ENCODE measurements around the gene STIP1.
A peak's percentile ranks its signal among the peaks of the same experiment; 100 is the strongest.

STIP1 gene

DNA sequence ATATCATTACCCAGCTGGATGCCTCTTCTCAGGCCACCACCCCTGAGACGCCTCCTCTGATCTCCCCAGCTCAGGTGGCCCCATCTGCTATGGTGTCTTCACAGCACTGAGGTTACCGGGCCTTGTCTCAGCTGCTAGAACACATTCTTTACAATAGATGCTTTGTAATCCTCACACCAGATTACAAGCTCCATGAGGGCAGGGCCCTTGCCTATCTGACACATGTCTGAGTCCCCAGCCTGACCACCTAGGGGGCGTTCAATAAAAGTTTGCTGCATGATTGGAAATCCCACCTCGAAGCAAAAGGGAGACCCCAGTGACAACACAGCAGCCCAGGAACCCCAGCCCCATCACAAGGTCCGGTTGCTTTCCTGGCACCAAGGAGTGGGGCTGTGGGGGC, 22.0 kb upstream of the STIP1 start:
- H3K27me3 ChIP-seq (ENCODE audit: control insufficient read depth in 1 of 2, insufficient read depth in 2 of 2, low read length in 2 of 2): no peaks in the 10 kb centered on the region
- no peaks in the 10 kb centered on the region for H3K9me3 ChIP-seq (ENCODE audit: low read length)
- no peaks in the 10 kb centered on the region for H3K36me3 ChIP-seq (ENCODE audit: insufficient read depth, low read length)
- H3K4me1 ChIP-seq (ENCODE audit: insufficient read depth, low read length): peaks cover 7% of the 10 kb centered on the region
- no peak overlapping the region for H3K4me3 ChIP-seq (ENCODE audit: low read depth in 1 of 2, low read length in 2 of 2)
- no peak overlapping the region for H3K9ac ChIP-seq (ENCODE audit: low read length)
- no peak overlapping the region for H3K27ac ChIP-seq (ENCODE audit: low read depth, low read length)

- H3K9ac ChIP-seq (ENCODE audit: low read length): no peak overlapping the region
- no peaks in the 10 kb centered on the region for H3K36me3 ChIP-seq (ENCODE audit: insufficient read depth, low read length)
- no peaks in the 10 kb centered on the region for H3K27me3 ChIP-seq (ENCODE audit: control insufficient read depth in 1 of 2, insufficient read depth in 2 of 2, low read length in 2 of 2)
- no peak overlapping the region for H3K27ac ChIP-seq (ENCODE audit: low read depth, low read length)
- no peaks in the 10 kb centered on the region for H3K9me3 ChIP-seq (ENCODE audit: low read length)
- peak overlapping the region in 1 of 2 donors; percentile 70 for H3K4me3 ChIP-seq (ENCODE audit: low read depth in 1 of 2, low read length in 2 of 2)
- peaks cover 7% of the 10 kb centered on the region for H3K4me1 ChIP-seq (ENCODE audit: insufficient read depth, low read length)
Observed at GRCh38 chr11:64164392-64165312, 21.3 kb upstream of the STIP1 start.

DNA sequence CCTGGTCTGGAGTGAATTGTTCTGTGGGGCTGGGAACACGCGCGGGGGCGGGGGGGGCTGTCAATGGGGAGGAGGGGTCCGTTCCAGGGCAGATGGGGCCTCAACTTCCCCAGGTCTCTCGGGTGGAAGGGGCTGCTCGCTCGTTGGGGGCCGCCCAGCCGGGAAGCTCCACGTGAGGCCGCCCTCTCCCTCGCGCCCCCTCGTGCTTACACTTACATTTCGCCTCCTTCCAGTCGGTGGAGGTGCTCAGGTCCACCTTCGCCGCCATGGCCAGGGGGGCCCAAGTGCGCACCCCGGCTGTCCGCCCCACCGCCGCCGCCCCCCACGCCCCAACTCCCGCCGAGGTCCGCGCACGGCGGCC, 20.5 kb upstream of the STIP1 start:
- Histone ChIP-seq H3K27ac (ENCODE audit: low read depth, low read length) (peak overlapping the region; percentile 72), H3K27me3 (ENCODE audit: control insufficient read depth in 1 of 2, insufficient read depth in 2 of 2, low read length in 2 of 2) (no peaks in the 10 kb centered on the region), H3K4me1 (ENCODE audit: insufficient read depth, low read length) (peaks cover 7% of the 10 kb centered on the region), H3K36me3 (ENCODE audit: insufficient read depth, low read length) (no peaks in the 10 kb centered on the region), H3K9me3 (ENCODE audit: low read length) (no peaks in the 10 kb centered on the region), H3K9ac (ENCODE audit: low read length) (no peak overlapping the region), H3K4me3 (ENCODE audit: low read depth in 1 of 2, low read length in 2 of 2) (peak overlapping the region; percentile 64 to 70)

- peaks cover 7% of the 10 kb centered on the region for H3K4me1 ChIP-seq (ENCODE audit: insufficient read depth, low read length)
- no peaks in the 10 kb centered on the region for H3K27me3 ChIP-seq (ENCODE audit: control insufficient read depth in 1 of 2, insufficient read depth in 2 of 2, low read length in 2 of 2)
- no peaks in the 10 kb centered on the region for H3K9me3 ChIP-seq (ENCODE audit: low read length)
- no peaks in the 10 kb centered on the region for H3K36me3 ChIP-seq (ENCODE audit: insufficient read depth, low read length)
- H3K27ac ChIP-seq (ENCODE audit: low read depth, low read length): peak within 1 kb of the TSS; percentile 72
- H3K4me3 ChIP-seq (ENCODE audit: low read depth in 1 of 2, low read length in 2 of 2): peak within 1 kb of the TSS; percentile 64 to 70
- H3K9ac ChIP-seq (ENCODE audit: low read length): no peak within 1 kb of the TSS
Observed at GRCh38 chr11:64165842-64166635, 19.9 kb upstream of the STIP1 start, which contains the start of gene MACROD1. Gene MACROD1 (minus strand): TSS chr11:64166113. CDS start chr11:64165994, 119 bp downstream.

DNA sequence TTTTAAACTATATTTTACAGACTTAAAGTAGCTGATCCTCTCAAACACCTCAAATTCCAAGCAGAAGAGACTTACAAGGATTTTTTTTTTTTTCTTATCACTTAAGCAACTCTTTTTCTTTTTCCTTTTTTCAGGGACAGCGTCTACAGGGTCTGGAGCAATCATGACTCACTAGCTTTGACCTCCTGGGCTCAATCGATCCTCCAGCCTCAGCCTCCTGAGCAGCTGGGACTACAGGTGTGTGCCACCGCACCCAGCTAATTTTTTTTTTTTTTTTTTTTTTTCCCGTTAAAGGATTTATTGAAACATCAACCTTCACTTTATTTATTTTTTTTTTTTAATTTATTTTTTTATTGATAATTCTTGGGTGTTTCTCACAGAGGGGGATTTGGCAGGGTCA, 15.6 kb upstream of the STIP1 start:
- Histone ChIP-seq H3K27ac (ENCODE audit: low read depth, low read length) (no peak overlapping the region), H3K4me1 (ENCODE audit: insufficient read depth, low read length) (no peaks in the 10 kb centered on the region), H3K9ac (ENCODE audit: low read length) (no peak overlapping the region), H3K4me3 (ENCODE audit: low read depth in 1 of 2, low read length in 2 of 2) (no peak overlapping the region), H3K36me3 (ENCODE audit: insufficient read depth, low read length) (no peaks in the 10 kb centered on the region), H3K27me3 (ENCODE audit: control insufficient read depth in 1 of 2, insufficient read depth in 2 of 2, low read length in 2 of 2) (no peaks in the 10 kb centered on the region), H3K9me3 (ENCODE audit: low read length) (no peaks in the 10 kb centered on the region)

DNA sequence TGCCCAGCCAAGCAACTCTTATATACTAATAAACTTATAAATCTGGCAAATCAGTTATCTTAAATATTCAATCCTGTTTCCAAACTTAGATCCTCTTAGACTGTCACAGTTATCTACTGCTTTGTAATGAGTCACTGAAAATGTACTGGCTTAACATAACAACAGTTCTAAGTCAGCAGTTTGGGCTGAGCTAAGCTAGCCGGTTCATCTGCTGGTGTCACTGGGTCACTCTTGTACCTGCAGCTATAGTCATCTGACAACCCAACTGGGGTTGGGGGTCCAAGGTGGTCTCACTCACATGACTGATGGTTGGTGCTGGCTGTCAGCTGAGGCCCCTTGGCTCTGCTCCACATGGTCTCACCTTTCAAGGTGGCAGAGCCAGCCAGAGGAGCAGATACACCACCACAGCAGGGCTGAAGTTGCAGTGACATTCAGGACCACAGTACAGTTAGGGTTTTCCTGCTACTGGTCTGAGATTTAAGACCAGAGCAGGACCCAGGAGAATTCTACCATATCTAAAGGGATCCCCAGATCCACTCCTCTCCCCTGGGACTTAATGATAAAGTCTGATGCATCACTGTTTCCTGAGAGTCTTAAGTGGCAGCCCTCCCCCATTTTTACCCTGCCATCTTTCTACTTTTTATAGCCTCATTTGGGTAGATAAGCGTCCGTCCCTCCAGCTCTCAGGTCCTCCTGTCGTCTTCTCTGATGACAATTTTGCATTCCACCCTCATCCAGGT, 12.2 kb upstream of the STIP1 start:
- no peak overlapping the region for H3K4me3 ChIP-seq (ENCODE audit: low read depth in 1 of 2, low read length in 2 of 2)
- H3K27ac ChIP-seq (ENCODE audit: low read depth, low read length): no peak overlapping the region
- no peaks in the 10 kb centered on the region for H3K36me3 ChIP-seq (ENCODE audit: insufficient read depth, low read length)
- H3K4me1 ChIP-seq (ENCODE audit: insufficient read depth, low read length): no peaks in the 10 kb centered on the region
- no peaks in the 10 kb centered on the region for H3K9me3 ChIP-seq (ENCODE audit: low read length)
- no peaks in the 10 kb centered on the region for H3K27me3 ChIP-seq (ENCODE audit: control insufficient read depth in 1 of 2, insufficient read depth in 2 of 2, low read length in 2 of 2)
- H3K9ac ChIP-seq (ENCODE audit: low read length): no peak overlapping the region

DNA sequence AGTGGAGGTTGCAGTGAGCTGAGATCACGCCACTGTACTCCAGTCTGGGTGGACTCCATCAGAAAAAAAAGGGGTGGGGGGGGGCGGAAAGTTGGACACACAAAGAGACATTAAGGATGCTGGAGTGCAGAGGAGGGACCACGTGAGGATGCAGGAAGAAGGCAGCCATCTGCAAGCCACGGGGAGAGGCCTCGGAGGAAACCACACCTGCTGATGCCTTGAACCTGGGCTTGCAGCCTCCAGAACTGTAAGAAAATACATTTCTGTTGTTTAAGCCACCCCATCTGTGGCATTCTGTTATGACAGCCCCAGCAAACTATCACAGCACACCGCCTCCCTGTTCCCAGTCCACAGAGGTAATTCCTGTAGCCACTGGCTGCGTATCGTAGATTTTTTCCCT, 9.2 kb upstream of the STIP1 start:
- Histone ChIP-seq H3K4me3 (ENCODE audit: low read depth in 1 of 2, low read length in 2 of 2) (no peak overlapping the region), H3K27me3 (ENCODE audit: control insufficient read depth in 1 of 2, insufficient read depth in 2 of 2, low read length in 2 of 2) (no peaks in the 10 kb centered on the region), H3K9me3 (ENCODE audit: low read length) (no peaks in the 10 kb centered on the region), H3K27ac (ENCODE audit: low read depth, low read length) (no peak overlapping the region), H3K4me1 (ENCODE audit: insufficient read depth, low read length) (peaks cover 12% of the 10 kb centered on the region), H3K36me3 (ENCODE audit: insufficient read depth, low read length) (no peaks in the 10 kb centered on the region), H3K9ac (ENCODE audit: low read length) (no peak overlapping the region)

GRCh38 chr11:64178203-64178602, 7.8 kb upstream of the STIP1 start:
- no peak overlapping the region for H3K9ac ChIP-seq (ENCODE audit: low read length)

GRCh38 chr11:64178951-64179639, 6.9 kb upstream of the STIP1 start:
- Histone ChIP-seq H3K27me3 (ENCODE audit: control insufficient read depth in 1 of 2, insufficient read depth in 2 of 2, low read length in 2 of 2) (no peaks in the 10 kb centered on the region), H3K4me1 (ENCODE audit: insufficient read depth, low read length) (peaks cover 26% of the 10 kb centered on the region), H3K36me3 (ENCODE audit: insufficient read depth, low read length) (no peaks in the 10 kb centered on the region), H3K9me3 (ENCODE audit: low read length) (no peaks in the 10 kb centered on the region), H3K27ac (ENCODE audit: low read depth, low read length) (no peak overlapping the region), H3K9ac (ENCODE audit: low read length) (no peak overlapping the region), H3K4me3 (ENCODE audit: low read depth in 1 of 2, low read length in 2 of 2) (no peak overlapping the region)

More at GRCh38 chr11:64178203-64178602, 7.8 kb upstream of the STIP1 start:
- Histone ChIP-seq H3K4me1 (ENCODE audit: insufficient read depth, low read length) (peaks cover 17% of the 10 kb centered on the region), H3K9me3 (ENCODE audit: low read length) (no peaks in the 10 kb centered on the region), H3K36me3 (ENCODE audit: insufficient read depth, low read length) (no peaks in the 10 kb centered on the region), H3K27ac (ENCODE audit: low read depth, low read length) (no peak overlapping the region), H3K27me3 (ENCODE audit: control insufficient read depth in 1 of 2, insufficient read depth in 2 of 2, low read length in 2 of 2) (no peaks in the 10 kb centered on the region), H3K4me3 (ENCODE audit: low read depth in 1 of 2, low read length in 2 of 2) (no peak overlapping the region)

DNA sequence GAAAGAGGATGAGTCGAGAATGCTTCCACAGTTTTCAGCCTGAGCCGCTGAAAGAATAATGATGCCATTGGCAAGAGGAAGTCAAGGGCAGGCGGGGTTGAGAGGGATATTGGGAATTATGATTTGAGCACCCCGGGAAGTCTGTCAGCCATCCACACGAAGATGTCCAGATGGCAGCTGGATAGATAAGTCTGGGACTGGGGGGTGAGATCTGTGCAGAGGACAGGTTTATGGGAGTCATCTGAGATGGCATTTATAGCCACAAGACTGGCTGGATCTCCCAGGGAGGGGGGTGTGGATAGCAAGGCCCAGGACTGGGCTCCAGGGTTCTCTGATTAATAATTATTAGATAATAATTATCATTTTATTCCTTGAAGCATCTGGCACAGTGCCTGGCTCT, 5.1 kb upstream of the STIP1 start:
- H3K4me3 ChIP-seq (ENCODE audit: low read depth in 1 of 2, low read length in 2 of 2): peak overlapping the region; percentile 1 to 22
- no peaks in the 10 kb centered on the region for H3K36me3 ChIP-seq (ENCODE audit: insufficient read depth, low read length)
- H3K9ac ChIP-seq (ENCODE audit: low read length): peak overlapping the region; percentile 16
- no peak overlapping the region for H3K27ac ChIP-seq (ENCODE audit: low read depth, low read length)
- H3K27me3 ChIP-seq (ENCODE audit: control insufficient read depth in 1 of 2, insufficient read depth in 2 of 2, low read length in 2 of 2): no peaks in the 10 kb centered on the region
- H3K4me1 ChIP-seq (ENCODE audit: insufficient read depth, low read length): peaks cover 36% of the 10 kb centered on the region
- no peaks in the 10 kb centered on the region for H3K9me3 ChIP-seq (ENCODE audit: low read length)

Measured in muscle layer of colon (tissue), 2 donors.